Measurements from ENCODE around the gene UQCRQ.

DNA sequence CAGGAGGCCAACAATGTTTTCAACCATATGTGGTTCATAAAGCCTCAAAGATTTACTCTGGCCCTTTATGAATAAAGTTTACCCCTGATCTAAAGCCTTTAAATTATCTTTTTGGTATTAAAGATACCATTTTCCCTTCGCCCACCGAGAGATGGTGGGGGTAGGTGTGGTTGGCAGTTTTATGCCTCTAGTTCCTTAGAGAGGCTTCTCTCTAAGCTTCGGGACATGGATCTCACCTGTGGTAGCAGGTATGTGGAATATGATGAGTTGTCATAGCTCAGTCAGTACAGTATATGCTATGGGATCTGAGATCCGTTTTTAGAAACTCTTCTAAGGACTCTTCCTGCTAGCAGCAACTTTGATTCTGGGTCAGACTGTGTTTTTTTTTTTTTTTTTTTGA, 2.3 kb downstream of the UQCRQ start:
- TF ChIP-seq CTCF (conservative IDR thresholded peaks at IDR 0.05; ENCODE audit: low read length) (no peak), EZH2phosphoT487 (IDR thresholded peaks at IDR 0.05; ENCODE audit: borderline replicate concordance) (no peak)

Measured in Loucy (cell line).